ENCODE results near the gene NKD2.
"Not testable (repeated sequence)": the region's sequence is repeated elsewhere in the genome, so short reads cannot be mapped to it uniquely, and the experiment has no call there.

Gene NKD2

DNA sequence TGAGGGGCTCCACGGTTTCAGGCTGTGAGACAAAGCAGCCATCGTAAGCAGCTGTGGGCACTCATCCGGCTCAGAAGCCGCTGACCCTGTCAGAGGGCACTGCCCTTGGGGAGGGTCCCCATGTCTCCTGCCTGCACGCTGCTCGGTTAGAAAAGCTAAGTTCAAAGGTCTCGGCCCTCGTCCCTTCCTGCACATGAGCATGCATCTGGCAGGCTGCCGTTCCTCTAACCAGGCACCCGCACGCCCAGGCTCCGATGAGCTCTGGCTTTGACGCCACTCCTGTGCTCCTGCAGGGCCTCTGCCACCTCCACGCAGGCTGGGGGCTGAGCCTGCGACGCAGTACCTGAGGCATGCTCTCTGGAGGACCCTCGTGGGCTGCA is 51.3 kb downstream of the NKD2 start:
- DNase-seq = no peak

- DNase-seq = no peak
These were observed 52.0 kb downstream of the NKD2 start for GRCh38 chr5:1060535-1060981.

GRCh38 chr5:1061292-1061691 is 52.7 kb downstream of the NKD2 start:
- not testable (repeated sequence) for DNase-seq

- DNase-seq = no peak
These were observed 53.3 kb downstream of the NKD2 start for GRCh38 chr5:1061916-1062315.

GRCh38 chr5:1062761-1063568 is 54.4 kb downstream of the NKD2 start:
- no peak for DNase-seq

DNA sequence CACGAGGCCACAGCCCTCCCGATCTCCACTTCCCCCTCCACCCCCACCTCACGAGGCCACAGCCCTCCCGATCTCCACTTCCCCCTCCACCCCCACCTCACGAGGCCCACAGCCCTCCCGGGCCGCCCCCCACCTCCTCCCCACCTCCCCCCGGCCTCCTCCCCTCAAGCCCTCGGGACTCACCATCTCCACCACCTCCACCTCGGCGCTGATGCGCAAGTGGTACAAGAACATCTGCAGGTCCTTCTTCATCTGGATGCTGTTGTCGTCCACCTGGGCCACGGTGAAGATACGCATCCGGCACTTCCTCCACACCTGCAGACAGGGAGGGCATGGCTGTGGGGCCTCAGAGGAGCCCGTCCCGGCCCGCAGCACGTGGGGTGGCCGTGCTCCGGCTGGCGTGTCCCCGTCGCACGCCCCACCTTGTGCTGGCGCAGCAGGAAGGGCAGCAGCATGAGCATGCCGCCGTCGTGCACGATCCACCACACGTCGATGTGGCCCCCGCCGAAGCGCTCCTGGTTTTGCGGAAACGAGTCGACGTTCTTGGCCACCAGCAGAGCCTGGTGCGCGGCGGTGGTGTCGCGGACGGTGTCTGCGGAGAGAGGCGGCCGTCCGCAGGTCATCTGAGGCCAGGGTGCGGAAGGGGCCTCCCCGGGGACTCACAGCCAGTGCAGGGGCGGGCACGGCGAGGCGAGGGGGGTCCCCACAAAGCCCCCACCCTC is 55.2 kb downstream of the NKD2 start:
- no peak for DNase-seq

DNA sequence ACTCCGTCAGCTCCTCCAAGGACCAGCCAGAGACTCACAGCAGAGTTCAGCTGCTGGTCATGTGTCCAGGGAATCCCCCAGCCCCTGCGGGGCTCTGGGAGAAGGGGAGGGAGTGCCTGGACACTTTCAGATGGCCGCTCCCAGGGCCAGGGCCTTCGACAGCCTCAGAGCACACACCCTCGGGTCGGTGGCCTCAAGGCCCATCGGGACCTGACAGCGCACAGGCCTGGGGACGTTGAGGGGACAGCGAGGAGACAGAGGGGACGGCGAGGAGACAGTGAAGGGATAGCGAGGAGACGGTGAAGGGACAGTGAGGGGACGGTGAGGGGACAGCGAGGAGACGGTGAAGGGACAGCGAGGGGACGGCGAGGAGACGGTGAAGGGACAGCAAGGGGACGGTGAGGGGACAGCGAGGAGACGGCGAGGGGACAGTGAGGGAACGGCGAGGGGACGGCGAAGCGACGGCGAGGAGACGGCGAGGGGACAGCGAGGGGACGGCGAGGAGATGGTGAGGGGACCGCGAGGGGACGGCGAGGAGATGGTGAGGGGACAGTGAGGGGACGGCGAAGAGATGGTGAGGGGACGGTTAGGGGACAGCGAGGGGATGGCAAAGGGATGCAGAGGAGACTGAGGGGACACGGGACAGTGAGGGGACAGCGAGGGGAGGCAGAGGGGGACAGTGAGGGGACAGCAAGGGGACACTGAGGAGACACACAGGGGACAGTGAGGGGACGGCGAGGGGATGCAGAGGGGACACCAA is 56.0 kb downstream of the NKD2 start:
- no peak for DNase-seq

DNA sequence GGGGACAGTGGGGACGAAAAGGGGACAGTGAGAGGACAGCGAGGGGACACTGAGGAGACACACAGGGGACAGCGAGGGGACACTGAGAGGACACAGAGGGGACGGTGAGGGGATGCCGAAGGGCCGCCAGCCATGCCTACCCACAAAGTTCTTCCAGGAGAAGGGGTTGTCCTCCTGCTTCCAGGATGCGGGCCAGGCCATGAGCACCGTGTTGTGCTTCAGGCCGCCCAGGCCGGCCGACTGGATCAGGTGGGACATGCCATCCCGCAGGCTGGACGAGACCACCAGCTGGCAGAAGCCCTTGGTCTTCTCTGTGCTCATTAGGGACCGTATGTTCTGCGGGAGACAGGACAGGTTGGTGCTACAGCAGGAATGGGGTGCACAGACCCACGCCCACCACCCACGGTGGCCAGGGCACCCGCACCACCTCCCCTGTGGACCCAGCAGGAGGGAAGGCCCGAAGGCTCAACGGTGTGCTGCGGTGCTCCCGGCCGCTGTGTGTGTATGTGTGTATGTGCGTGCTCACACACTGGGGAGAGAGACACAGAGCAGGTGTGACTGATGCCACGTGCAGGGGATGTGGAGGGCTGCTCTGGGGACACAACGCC is 56.6 kb downstream of the NKD2 start:
- DNase-seq = no peak

DNA sequence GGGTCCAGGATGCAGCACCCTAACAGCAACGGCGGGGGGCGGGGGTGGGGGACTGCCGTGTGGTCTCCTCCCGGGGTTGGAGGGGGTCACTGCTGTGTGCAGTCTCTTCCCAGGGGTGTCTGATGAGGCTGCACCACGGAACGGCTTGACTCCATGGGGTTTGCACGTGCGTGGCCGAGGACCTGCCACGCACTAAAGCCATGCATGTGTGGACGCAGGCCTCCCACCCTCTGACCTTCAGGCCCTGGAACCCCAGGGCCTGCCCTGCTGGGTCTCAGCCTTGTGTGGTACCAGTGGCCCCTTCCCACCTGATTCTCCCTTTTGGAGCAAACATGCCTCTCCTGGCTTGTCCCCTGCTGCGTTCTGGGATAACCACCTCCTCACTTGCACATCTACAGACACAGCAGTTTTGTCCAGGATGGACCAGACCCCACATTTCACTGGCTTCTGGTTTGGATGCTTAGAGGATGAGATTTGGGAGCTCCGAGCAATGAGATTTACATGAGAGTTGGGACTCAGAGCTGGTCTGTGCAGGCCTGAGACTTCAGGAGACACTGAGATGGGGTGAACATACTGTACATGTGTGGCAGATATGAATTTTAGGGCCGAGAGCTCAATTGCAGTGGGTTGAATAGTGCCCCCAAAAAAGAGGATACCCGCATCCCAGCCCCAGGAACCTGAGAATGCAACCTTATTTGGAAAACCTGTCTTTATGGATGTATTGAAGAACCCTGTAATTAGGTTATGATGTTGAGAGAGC is 57.5 kb downstream of the NKD2 start:
- no peak for DNase-seq

DNA sequence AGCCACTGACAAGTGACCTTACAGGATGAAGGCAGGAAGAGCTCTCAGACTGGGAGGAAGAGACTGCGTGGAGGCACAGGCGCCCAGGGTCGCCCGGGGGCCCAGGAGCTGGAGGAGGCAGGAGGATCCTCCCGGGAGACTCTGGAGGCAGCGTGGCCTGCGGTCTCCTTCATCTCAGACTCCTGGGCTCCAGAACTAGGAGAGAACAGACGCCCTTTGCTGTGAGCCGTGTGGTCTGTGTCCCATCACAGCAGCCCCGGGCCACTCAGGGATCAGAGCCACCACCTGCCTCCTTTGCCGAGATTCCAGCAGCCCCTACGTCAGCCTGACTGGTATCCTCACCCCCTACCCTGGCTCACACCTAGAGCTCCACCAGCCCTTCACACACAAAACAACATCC is 58.1 kb downstream of the NKD2 start:
- no peak for DNase-seq

DNA sequence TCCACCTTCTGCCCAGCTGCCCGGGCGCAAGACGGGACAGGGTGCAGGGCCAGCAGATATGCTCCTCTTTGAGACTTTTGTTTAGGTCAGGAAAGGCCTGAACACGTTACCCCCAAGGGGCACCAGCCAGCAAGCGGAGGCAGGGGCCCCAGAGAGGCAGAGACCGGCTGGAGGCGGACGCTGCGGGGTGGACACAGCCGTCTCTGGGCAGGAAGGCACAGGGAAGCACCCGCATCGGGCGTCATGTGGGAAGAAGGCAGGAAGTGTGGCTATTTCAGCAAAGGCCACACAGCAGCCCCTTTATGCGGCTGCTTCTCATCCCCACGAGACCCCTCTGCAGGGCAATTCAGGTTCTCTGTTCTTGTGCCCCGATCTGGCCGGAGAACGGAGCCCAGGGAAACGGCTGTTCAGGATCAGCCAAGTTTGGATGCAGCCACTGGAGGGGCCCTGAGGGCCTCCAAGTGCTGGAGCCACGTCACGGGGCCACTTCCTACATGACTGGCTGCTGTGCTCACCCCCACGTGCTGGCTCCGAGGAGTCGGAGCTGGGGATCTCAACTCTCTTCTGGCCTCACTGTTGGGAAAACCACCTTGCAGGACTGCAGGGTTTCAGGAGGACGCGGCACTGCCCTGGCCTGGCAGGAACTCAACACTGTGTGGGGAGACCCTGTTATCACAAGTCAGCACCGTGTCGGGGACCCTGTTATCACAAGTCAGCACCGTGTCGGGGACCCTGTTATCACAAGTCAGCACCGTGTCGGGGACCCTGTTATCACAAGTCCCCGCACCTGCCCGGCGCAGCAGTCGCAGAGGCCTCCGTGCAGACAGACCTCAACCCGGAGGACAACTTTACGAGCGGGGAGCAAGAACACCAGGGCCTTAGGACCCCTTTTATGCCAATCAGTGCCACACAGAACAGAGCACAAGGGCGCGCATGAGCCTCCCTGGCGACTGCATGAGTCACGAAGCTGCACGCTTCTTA is 58.8 kb downstream of the NKD2 start:
- no peak for DNase-seq

- DNase-seq = no peak
These were observed 59.7 kb downstream of the NKD2 start for GRCh38 chr5:1068204-1068894.

- DNase-seq = no peak
These were observed 60.5 kb downstream of the NKD2 start for GRCh38 chr5:1068895-1069719.

DNA sequence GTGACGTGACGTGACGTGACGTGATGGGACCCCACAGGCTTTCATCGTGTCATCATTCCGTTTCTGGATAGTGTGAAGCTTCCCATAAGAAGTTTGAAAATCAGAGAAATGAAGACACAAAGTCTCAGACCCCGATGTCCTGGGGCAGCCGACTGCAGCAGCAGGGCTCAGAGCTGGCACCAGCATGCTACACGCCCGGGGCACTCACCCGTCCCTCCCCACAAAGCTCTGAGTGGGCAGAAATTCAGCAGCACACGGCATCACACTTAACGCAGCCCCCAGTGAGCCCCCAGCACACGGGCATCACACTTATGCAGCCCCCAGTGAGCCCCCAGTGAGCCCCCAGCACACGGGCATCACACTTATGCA is 61.1 kb downstream of the NKD2 start:
- DNase-seq = no peak

GRCh38 chr5:1073239-1074102 is 64.9 kb downstream of the NKD2 start:
- no peak for DNase-seq

DNA sequence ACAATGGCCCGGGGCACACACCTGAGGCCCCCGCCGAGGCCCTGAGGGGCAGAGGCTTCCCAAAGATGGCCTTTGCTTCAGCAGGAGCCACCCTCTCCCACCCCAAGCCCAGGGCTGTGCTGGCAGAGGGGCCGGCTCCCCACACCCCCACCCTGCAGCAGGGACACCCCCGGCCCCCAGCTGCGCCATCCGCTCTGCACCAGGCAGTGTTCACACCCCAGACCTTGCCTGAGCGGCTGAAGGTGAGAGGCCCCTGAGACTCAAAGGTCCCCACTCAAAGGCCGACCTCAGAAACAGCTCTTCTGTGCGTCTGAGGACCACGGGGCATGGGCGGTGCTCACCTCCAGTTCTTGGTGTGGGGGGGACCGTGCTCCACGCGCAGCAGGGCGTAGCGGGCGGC is 65.6 kb downstream of the NKD2 start:
- DNase-seq = no peak

GRCh38 chr5:1074816-1075554 is 66.4 kb downstream of the NKD2 start:
- DNase-seq = no peak

- no peak for DNase-seq
These were observed 66.9 kb downstream of the NKD2 start for GRCh38 chr5:1075555-1075881.
